ENCODE measurements around the gene NAV1. TPM values are rescaled to one million over a fixed set of nuclear protein-coding genes. Genes with fewer than 3 reads are reported as not detected.
"Not testable (repeated sequence)": the region's sequence is repeated elsewhere in the genome, so short reads cannot be mapped to it uniquely, and the experiment has no call there.

Gene NAV1
- total RNA-seq = 1 to 10 TPM; 1.4 to 2.8 TPM

GRCh38 chr1:201538612-201539551 lies at the start of gene NAV1:
Gene NAV1 (plus strand): TSS chr1:201539127. CDS start chr1:201622885, 83,758 bp downstream.
- no peaks in the 10 kb centered on the region for H3K9me3 Mint-ChIP-seq (ENCODE audit: low read depth)
- H3K4me3 Mint-ChIP-seq = peak within 1 kb of the TSS; percentile 27
- H3K27me3 Mint-ChIP-seq = peaks cover 75% of the 10 kb centered on the region
- no peaks in the 10 kb centered on the region for H3K36me3 Mint-ChIP-seq
- no peak within 1 kb of the TSS for H3K27ac Mint-ChIP-seq
- DNase-seq (no peak), ATAC-seq (peak; percentile 42)
- CTCF ChIA-PET = interaction anchor here (1.0 to 2.6 kb wide), 4 partner anchors 8 to 57 kb away, joined by 3 to 12 read pairs (median 4); no protein-coding TSS in a partner anchor
- H3K4me1 Mint-ChIP-seq = peaks cover 21% of the 10 kb centered on the region

- Mint-ChIP-seq H3K9me3 (ENCODE audit: low read depth) (no peaks in the 10 kb centered on the region), H3K27me3 (no peaks in the 10 kb centered on the region), H3K36me3 (peaks cover 35% of the 10 kb centered on the region), H3K4me3 (no peak overlapping the region), H3K4me1 (peaks cover 16% of the 10 kb centered on the region), H3K27ac (no peak overlapping the region)
- DNase-seq (no peak), ATAC-seq (no peak)
- CTCF ChIA-PET = interaction anchor here (2.7 to 17.6 kb wide), 2 partner anchors 8 to 17 kb away, joined by 12 to 597 read pairs; partner anchors contain the start of gene CSRP1
Observed at GRCh38 chr1:201489643-201490261, 49.2 kb upstream of the NAV1 start.

- peaks cover 41% of the 10 kb centered on the region for H3K36me3 Mint-ChIP-seq
- H3K4me1 Mint-ChIP-seq = peaks cover 16% of the 10 kb centered on the region
- H3K9me3 Mint-ChIP-seq (ENCODE audit: low read depth) = no peaks in the 10 kb centered on the region
- H3K27me3 Mint-ChIP-seq = no peaks in the 10 kb centered on the region
- no peak for DNase-seq
- CTCF ChIA-PET = interaction anchor here (1.4 to 17.6 kb wide), 3 partner anchors 9 to 43 kb away, joined by 5 to 597 read pairs (median 12); partner anchors contain the start of gene CSRP1
- no peak overlapping the region for H3K4me3 Mint-ChIP-seq
- no peak overlapping the region for H3K27ac Mint-ChIP-seq
- ATAC-seq = no peak
Observed at GRCh38 chr1:201490708-201491131, 48.2 kb upstream of the NAV1 start.

- CTCF ChIA-PET = interaction anchor here (1.4 to 17.6 kb wide), 3 partner anchors 10 to 44 kb away, joined by 5 to 597 read pairs (median 12); partner anchors contain the start of gene CSRP1
- ATAC-seq = no peak
- Mint-ChIP-seq H3K9me3 (ENCODE audit: low read depth) (no peaks in the 10 kb centered on the region), H3K36me3 (peaks cover 39% of the 10 kb centered on the region), H3K4me1 (peaks cover 14% of the 10 kb centered on the region), H3K27ac (peak overlapping the region; percentile 9), H3K4me3 (no peak overlapping the region), H3K27me3 (no peaks in the 10 kb centered on the region)
- no peak for DNase-seq
Observed at GRCh38 chr1:201491896-201492511, 46.9 kb upstream of the NAV1 start.

GRCh38 chr1:201493026-201493656 lies 45.8 kb upstream of the NAV1 start:
- H3K27me3 Mint-ChIP-seq; ATAC-seq; H3K27ac Mint-ChIP-seq; H3K4me3 Mint-ChIP-seq; DNase-seq; H3K9me3 Mint-ChIP-seq (ENCODE audit: low read depth): not testable (repeated sequence)
- CTCF ChIA-PET = interaction anchor here (1.3 to 17.6 kb wide), 2 partner anchors 11 to 14 kb away, joined by 6 to 597 read pairs; partner anchors contain the start of gene CSRP1
- H3K36me3 Mint-ChIP-seq = peaks cover 29% of the 10 kb centered on the region
- H3K4me1 Mint-ChIP-seq = peaks cover 14% of the 10 kb centered on the region

GRCh38 chr1:201493757-201494617 lies 44.9 kb upstream of the NAV1 start:
- no peak overlapping the region for H3K27ac Mint-ChIP-seq
- CTCF ChIA-PET = interaction anchor here (1.3 to 17.6 kb wide), 2 partner anchors 12 to 13 kb away, joined by 6 to 597 read pairs; partner anchors contain the start of gene CSRP1
- H3K4me3 Mint-ChIP-seq = no peak overlapping the region
- ATAC-seq (no peak), DNase-seq (no peak)
- peaks cover 16% of the 10 kb centered on the region for H3K4me1 Mint-ChIP-seq
- no peaks in the 10 kb centered on the region for H3K27me3 Mint-ChIP-seq
- H3K9me3 Mint-ChIP-seq (ENCODE audit: low read depth) = no peaks in the 10 kb centered on the region
- peaks cover 26% of the 10 kb centered on the region for H3K36me3 Mint-ChIP-seq

GRCh38 chr1:201495551-201496295 lies 43.2 kb upstream of the NAV1 start:
- no peaks in the 10 kb centered on the region for H3K27me3 Mint-ChIP-seq
- ATAC-seq (no peak), DNase-seq (no peak)
- no peaks in the 10 kb centered on the region for H3K9me3 Mint-ChIP-seq (ENCODE audit: low read depth)
- H3K4me1 Mint-ChIP-seq = peaks cover 15% of the 10 kb centered on the region
- CTCF ChIA-PET = interaction anchor here (1.0 to 24.1 kb wide), 4 partner anchors 8 to 60 kb away, joined by 4 to 597 read pairs (median 302); partner anchors contain the start of gene CSRP1
- H3K36me3 Mint-ChIP-seq = peaks cover 25% of the 10 kb centered on the region
- no peak overlapping the region for H3K27ac Mint-ChIP-seq
- H3K4me3 Mint-ChIP-seq = no peak overlapping the region

- ATAC-seq (no peak), DNase-seq (no peak)
- Mint-ChIP-seq H3K27me3 (no peaks in the 10 kb centered on the region), H3K4me3 (no peak overlapping the region), H3K4me1 (peaks cover 10% of the 10 kb centered on the region), H3K9me3 (ENCODE audit: low read depth) (no peaks in the 10 kb centered on the region), H3K36me3 (peaks cover 25% of the 10 kb centered on the region), H3K27ac (no peak overlapping the region)
- CTCF ChIA-PET = interaction anchor here (1.0 to 24.1 kb wide), 5 partner anchors 9 to 61 kb away, joined by 4 to 597 read pairs (median 36); partner anchors contain the start of gene CSRP1
Observed at GRCh38 chr1:201496296-201496690, 42.6 kb upstream of the NAV1 start.

- no peak overlapping the region for H3K4me3 Mint-ChIP-seq
- no peaks in the 10 kb centered on the region for H3K27me3 Mint-ChIP-seq
- H3K36me3 Mint-ChIP-seq = peaks cover 24% of the 10 kb centered on the region
- ATAC-seq = no peak
- H3K4me1 Mint-ChIP-seq = peaks cover 7% of the 10 kb centered on the region
- DNase-seq = no peak
- H3K27ac Mint-ChIP-seq = no peak overlapping the region
- CTCF ChIA-PET = interaction anchor here (1.1 to 24.1 kb wide), 5 partner anchors 9 to 212 kb away, joined by 3 to 597 read pairs (median 3); no protein-coding TSS in a partner anchor
- H3K9me3 Mint-ChIP-seq (ENCODE audit: low read depth) = no peaks in the 10 kb centered on the region
Observed at GRCh38 chr1:201497935-201498509, 40.9 kb upstream of the NAV1 start.

GRCh38 chr1:201498621-201499020 lies 40.3 kb upstream of the NAV1 start:
- Mint-ChIP-seq H3K36me3 (peaks cover 18% of the 10 kb centered on the region), H3K4me3 (no peak overlapping the region), H3K27me3 (no peaks in the 10 kb centered on the region), H3K9me3 (ENCODE audit: low read depth) (no peaks in the 10 kb centered on the region), H3K27ac (no peak overlapping the region), H3K4me1 (peaks cover 11% of the 10 kb centered on the region)
- no peak for DNase-seq
- CTCF ChIA-PET = interaction anchor here (0.9 to 24.1 kb wide), 6 partner anchors 9 to 211 kb away, joined by 3 to 597 read pairs (median 3); no protein-coding TSS in a partner anchor
- ATAC-seq = peak; percentile 20

GRCh38 chr1:201499191-201499590 lies 39.7 kb upstream of the NAV1 start:
- no peak overlapping the region for H3K27ac Mint-ChIP-seq
- H3K27me3 Mint-ChIP-seq = no peaks in the 10 kb centered on the region
- H3K36me3 Mint-ChIP-seq = peaks cover 12% of the 10 kb centered on the region
- H3K9me3 Mint-ChIP-seq (ENCODE audit: low read depth) = no peaks in the 10 kb centered on the region
- ATAC-seq (no peak), DNase-seq (no peak)
- peaks cover 13% of the 10 kb centered on the region for H3K4me1 Mint-ChIP-seq
- CTCF ChIA-PET = interaction anchor here (0.9 to 24.1 kb wide), 5 partner anchors 12 to 211 kb away, joined by 3 to 597 read pairs (median 3); no protein-coding TSS in a partner anchor
- H3K4me3 Mint-ChIP-seq = no peak overlapping the region

Data from activated CD8-positive, alpha-beta memory T cell treated with anti-CD3 and anti-CD28 coated beads, Interleukin-2, amount 10 ng/mL, durations not matched to agents 7 days and 5 days (primary cell).